Heart left ventricle (tissue), 13 donors: ENCODE data around the gene LIMA1.

Experiments used
- CTCF ChIP-seq, 12 donors: fragments of 200-600 bp; sonication (generic) in 4 of 12; IDR thresholded peaks; one replicate each; pipeline versions ENCODE4 v1.5.0 to v1.8.0; 2018 to 2022; ENCODE audit warnings: antibody characterized with exemption in 12 of 12, mild to moderate bottlenecking in 5 of 12
- POLR2A ChIP-seq, 2 donors: fragments of 450-650 bp; IDR thresholded peaks; one replicate each; pipeline ENCODE4 v1.6.1; 2017; ENCODE audit warnings: antibody characterized with exemption in 2 of 2, mild to moderate bottlenecking in 2 of 2, moderate library complexity in 2 of 2
- donor health status: ischemic (EF 13 %, LVEDD 7.1; RV severe dilation, severe dysfunction).
- donor health status: DM: no; HTN: yes; CAD: no.
- donor health status: DM: no; HTN: no; CAD: no.
- donor health status: ischemic (EF 25% LVEDD 6.9; RV normal size, moderate dysfunction).
- donor health status: ischemic (EF 25% LVEDD 5.7; RV mildly dilated, moderate dysfunction).
- donor health status: ischemic (EF 35%, LVEDD 5.7; RV mildly dilated, moderate dysfunction).
- donor health status: nonischemic (EF 11% LVEDD 7.7; RV severe dilation, severe dysfunction).
- donor health status: DM: yes; HTN: yes; CAD: no.
- donor health status: PGD.
- donor health status: ischemic (EF 29% LVEDD 5.4; RV normal size, mild dysfunction).
- donor health status: nonischemic (EF 23%, LVEDD 6.1; RV moderate dilation, normal function).

DNA sequence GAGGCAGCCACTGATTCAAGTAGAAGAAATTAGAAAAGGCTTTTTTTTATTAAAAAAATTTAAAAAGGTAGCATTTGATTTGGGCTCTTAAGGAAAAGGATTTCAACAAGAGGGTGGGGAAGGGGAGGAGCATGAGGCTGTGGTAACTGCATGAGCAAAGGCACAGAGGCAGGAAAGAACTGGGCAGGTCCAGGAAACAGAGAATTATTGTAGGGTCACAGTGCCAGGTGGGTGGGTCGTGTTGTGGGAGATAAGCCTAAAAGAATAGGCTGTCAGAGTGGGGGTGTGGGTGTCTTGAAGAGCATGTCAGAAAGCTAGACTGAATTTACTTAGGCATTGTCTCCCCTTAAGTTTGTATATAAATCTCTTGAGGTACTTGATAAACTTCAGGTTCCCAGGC, 7.8 kb downstream of the LIMA1 start:
- no peak for TF ChIP-seq CTCF (IDR thresholded peaks at IDR 0.05)
- TF ChIP-seq POLR2A (IDR thresholded peaks at IDR 0.05), result peak in 1 of 2 donors; percentile 30
